NB4 (cell line): ENCODE results near the gene CDK5.

Experiments
- DNase-seq: peaks from one replicate; pipeline ENCODE4 v3.0.0; 2010; ENCODE audit warnings: low read depth
- H3K4me3 ChIP-seq: one replicate; pipeline ENCODE4 v1.5.1; 2011; ENCODE audit warnings: mild to moderate bottlenecking, low read depth, low read length, moderate library complexity
- MYC ChIP-seq: IDR thresholded peaks from 2 replicates; pipeline ENCODE4 v1.6.1; 2011; ENCODE audit warnings: low read depth, low read length
- POLR2A ChIP-seq: IDR thresholded peaks from 2 replicates; pipeline ENCODE4 v1.6.1; 2011; ENCODE audit warnings: mild to moderate bottlenecking; ENCODE audit not compliant: insufficient read length; ENCODE audit errors: extremely low read depth
- TF ChIP-seq, protein P1 (sequence below): IDR thresholded peaks from one replicate; pipeline ENCODE4 v1.5.1; 2012; ENCODE audit warnings: low read depth, low read length
- TF ChIP-seq, protein P2 (sequence below): IDR thresholded peaks from 2 replicates; pipeline ENCODE4 v1.6.1; 2011; ENCODE audit warnings: low read depth, low read length

Gene CDK5

DNA sequence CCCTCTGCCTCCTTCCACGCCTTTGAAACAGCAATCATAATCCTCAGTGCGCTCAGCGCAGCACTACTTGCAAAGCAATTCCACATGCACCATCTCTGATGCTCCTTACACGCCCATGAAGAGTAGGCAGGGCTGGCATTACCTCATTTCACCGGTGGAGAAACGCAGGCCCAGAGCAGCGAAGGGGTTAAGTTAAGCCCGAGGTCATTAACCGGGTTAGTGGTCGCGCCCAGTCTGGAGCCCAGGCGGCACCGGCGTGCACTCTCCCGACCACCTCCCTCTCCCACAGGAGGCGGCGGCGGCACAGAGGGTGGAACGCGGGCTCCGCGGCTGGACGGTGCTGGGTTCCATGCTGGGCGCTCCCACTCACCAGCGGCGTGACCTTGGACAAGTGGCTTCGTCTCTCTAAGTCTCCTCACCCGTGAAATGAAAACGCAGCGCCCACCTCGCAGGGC, 22.4 kb upstream of the CDK5 start:
- TF ChIP-seq, protein P1, sequence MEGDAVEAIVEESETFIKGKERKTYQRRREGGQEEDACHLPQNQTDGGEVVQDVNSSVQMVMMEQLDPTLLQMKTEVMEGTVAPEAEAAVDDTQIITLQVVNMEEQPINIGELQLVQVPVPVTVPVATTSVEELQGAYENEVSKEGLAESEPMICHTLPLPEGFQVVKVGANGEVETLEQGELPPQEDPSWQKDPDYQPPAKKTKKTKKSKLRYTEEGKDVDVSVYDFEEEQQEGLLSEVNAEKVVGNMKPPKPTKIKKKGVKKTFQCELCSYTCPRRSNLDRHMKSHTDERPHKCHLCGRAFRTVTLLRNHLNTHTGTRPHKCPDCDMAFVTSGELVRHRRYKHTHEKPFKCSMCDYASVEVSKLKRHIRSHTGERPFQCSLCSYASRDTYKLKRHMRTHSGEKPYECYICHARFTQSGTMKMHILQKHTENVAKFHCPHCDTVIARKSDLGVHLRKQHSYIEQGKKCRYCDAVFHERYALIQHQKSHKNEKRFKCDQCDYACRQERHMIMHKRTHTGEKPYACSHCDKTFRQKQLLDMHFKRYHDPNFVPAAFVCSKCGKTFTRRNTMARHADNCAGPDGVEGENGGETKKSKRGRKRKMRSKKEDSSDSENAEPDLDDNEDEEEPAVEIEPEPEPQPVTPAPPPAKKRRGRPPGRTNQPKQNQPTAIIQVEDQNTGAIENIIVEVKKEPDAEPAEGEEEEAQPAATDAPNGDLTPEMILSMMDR: no peak
- TF ChIP-seq POLR2A: no peak
- TF ChIP-seq, protein P2, sequence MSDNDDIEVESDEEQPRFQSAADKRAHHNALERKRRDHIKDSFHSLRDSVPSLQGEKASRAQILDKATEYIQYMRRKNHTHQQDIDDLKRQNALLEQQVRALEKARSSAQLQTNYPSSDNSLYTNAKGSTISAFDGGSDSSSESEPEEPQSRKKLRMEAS: no peak
- no peak for TF ChIP-seq MYC
- peak; percentile 64 for DNase-seq
- peak overlapping the region; percentile 94 for H3K4me3 ChIP-seq

DNA sequence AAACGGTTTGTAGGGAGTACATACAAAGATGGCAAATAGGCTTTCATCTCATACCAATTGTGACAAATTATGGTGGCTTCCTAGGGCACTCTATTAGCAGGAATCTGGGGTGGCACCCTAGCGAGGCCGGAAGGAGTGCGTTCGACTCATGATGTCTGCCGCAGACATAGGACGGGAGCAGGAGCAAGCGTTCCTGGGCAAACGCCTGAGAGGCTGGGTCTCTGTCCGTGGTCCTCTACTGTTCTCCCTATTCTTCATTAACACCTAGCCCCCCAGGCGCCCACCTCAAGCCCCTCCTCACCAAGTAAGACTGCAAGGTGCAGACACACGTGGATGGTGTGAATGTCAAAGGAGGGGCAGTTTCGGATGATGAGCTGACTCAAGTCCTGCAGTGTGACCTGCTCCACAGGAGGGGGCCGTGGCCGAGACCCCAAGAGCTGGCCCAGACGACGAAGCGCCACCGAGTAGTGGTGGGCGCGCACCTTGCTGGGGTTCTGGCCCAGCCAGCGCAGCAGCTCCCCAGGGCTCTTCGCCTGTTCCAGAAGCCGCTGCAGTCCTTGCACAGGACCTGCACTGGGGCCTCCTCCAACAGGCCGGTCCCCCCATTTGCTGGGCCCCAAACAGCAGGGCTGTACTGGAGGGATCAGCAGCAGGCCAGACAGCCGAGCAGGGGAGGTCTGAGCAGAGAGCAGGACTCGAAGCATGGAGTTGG, 21.7 kb upstream of the CDK5 start:
- TF ChIP-seq, protein P2: no peak
- TF ChIP-seq, protein P1: no peak
- no peak for TF ChIP-seq MYC
- TF ChIP-seq POLR2A: no peak
- peak overlapping the region; percentile 94 for H3K4me3 ChIP-seq
- no peak for DNase-seq

DNA sequence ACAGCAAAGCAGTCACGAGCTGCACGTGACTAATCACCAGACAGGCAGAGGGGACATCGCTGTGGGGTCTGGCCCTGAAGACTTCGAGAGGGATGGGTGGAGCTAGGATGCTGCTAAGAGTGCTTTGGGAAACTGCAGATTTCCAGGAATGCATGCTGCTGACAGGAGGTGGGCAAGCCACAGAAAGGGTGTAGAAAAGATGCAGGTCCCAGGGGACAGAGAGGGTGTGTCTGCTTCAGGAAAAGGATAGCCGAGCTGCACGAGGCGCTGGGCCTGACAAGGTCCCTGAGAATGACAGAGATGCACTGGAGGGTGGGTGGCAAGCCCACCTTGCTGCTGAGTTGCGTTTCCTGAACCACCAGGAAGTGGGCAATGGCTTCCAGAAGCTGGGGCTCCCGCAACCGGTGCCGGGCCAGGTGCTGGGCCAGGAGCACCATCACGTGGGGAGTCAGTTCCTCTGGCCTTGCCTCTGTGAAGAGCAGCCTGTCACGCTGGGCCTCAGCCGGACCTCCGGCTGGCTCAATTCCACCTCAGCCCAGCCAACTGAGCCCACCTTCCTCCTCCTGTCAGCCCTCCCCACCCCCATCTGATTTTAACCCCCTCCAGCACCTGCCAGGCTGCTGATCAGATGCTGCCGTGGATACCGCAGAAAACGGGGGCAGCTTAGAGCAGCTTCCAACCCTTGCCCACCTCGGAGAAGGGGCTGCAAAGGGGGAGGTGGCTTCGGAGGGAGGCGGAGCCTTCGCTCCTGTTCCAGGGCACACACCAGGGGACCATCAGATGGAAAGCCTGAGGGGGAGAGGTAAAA, 20.7 kb upstream of the CDK5 start:
- no peak overlapping the region for H3K4me3 ChIP-seq

DNA sequence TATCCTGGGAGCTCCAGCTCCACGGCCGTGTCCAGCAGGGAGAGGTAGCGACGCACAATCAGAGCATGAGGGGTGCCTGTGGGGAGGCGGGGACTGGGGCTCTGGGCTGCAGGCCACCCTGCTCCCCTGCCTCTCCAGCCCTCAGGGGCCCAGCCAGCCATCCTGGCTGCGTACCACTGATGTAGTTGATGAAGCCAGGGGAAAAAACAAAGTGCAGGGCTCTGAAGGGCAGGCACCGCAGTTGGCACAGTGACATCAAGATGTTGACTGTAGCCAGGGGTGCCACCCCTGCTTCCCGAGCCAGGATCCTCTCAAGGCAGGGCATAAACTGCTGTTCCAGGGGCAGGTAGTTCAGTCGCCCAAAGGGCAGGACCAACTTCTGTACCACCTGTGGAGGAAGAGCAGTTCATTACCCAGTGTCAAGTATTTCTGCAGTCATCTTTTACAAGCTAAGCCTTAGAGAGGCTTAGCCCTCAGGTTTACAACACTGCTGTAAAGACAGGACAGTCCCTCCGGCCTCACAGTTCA, 20.1 kb upstream of the CDK5 start:
- H3K4me3 ChIP-seq: no peak overlapping the region
- no peak for DNase-seq
- TF ChIP-seq MYC (no peak), POLR2A (no peak)
- TF ChIP-seq, protein P2: no peak
- TF ChIP-seq, protein P1: no peak

More for the DNA sequence above, 20.7 kb upstream of the CDK5 start:
- no peak for TF ChIP-seq MYC
- TF ChIP-seq POLR2A: no peak
- TF ChIP-seq, protein P1: no peak
- TF ChIP-seq, protein P2: no peak
- DNase-seq: no peak

DNA sequence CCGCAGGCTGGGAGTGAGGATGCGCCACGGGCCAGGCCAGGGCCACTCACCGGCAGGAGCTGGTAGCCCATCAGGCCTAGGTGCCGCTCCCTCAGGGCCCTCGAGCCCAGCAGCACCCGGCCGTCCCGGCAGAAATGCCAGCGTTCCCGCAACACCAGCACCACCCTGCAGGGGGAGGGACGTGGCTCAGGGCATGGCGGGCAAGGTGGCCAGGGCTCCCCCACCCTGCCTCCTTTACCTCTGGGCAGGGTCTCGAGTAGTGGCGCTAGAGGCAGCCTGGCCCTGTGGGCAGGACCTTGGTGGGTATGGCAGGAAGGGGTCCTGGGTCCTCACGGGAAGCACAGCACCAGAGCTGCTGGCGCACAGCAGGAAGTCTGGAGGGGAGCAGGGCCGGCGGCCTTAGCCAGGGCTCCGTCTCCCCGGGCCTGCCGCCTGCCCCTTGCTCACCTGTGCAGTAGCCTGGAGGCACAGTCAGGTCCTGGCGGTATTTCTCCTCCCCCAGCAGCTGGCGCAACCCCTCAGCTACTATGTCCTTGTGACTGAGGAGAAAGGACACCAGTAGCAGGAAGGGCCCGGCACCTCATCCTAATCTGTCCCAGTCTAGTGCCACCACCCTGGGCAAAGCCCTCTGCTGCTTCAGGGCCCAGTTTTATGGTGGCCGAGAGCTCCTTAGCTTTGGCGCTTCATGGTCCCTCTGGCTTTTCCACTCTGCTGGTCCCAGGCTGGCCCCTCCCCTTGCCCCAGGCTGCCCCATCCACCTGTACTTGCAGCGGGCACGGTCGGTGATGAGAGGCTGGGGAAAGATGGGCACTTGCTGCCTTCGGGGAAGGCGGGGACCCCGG, 19.4 kb upstream of the CDK5 start:
- TF ChIP-seq, protein P1: peak; percentile 26
- no peak for TF ChIP-seq POLR2A
- peak; percentile 46 for DNase-seq
- no peak overlapping the region for H3K4me3 ChIP-seq
